ENCODE results near the gene CYFIP1.

The CYFIP1 gene

DNA sequence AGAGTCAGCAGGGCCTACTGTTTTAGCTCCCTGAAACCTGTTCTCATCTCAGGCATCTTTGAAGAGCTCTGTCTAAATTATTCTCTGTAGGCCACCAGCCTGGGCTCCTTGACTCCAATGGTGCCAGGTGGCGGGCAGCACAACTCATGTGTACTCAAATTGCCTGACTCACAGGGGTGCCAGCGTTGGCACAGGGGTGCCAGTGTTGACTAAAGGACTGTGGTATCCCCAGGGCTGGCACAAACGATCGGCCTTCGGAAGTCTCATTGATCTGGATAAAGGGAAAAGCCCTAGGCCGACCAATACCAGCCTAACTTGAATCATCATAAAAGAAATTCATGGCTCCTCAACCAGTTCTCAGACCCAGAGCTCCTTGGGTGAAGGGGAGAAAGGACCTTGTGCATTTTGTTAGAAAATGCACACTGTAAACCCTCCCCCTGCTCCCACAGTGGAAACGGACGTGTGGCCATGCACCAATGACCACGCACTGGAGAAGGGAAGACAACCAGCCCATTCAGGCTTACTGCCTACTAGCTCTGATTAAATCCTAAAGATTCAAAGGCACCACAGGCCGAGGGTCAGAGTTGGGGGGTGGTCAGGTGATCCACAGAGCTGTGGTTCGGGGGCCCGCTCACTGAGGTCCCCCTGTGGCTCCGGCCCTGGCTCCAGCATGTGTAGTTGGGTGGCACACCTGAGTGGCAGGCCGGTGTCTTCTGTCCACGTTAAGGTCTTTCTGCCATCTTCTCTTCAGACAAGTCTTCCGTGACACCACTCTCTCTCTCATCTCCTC is 72.8 kb downstream of the CYFIP1 start:
- no peak overlapping the region for H3K4me3 ChIP-seq (ENCODE audit: low read depth, low read length)
- TF ChIP-seq MYC (IDR thresholded peaks at IDR 0.05; ENCODE audit: low read depth, low read length), result no peak
- TF ChIP-seq, protein P1, sequence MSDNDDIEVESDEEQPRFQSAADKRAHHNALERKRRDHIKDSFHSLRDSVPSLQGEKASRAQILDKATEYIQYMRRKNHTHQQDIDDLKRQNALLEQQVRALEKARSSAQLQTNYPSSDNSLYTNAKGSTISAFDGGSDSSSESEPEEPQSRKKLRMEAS (IDR thresholded peaks at IDR 0.05; ENCODE audit: low read depth, low read length), result no peak
- TF ChIP-seq, protein P2, sequence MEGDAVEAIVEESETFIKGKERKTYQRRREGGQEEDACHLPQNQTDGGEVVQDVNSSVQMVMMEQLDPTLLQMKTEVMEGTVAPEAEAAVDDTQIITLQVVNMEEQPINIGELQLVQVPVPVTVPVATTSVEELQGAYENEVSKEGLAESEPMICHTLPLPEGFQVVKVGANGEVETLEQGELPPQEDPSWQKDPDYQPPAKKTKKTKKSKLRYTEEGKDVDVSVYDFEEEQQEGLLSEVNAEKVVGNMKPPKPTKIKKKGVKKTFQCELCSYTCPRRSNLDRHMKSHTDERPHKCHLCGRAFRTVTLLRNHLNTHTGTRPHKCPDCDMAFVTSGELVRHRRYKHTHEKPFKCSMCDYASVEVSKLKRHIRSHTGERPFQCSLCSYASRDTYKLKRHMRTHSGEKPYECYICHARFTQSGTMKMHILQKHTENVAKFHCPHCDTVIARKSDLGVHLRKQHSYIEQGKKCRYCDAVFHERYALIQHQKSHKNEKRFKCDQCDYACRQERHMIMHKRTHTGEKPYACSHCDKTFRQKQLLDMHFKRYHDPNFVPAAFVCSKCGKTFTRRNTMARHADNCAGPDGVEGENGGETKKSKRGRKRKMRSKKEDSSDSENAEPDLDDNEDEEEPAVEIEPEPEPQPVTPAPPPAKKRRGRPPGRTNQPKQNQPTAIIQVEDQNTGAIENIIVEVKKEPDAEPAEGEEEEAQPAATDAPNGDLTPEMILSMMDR (IDR thresholded peaks at IDR 0.05; ENCODE audit: low read depth, low read length), result no peak
- no peak for TF ChIP-seq POLR2A (IDR thresholded peaks at IDR 0.05; ENCODE audit: extremely low read depth, insufficient read length)
- no peak for DNase-seq (ENCODE audit: low read depth)

DNA sequence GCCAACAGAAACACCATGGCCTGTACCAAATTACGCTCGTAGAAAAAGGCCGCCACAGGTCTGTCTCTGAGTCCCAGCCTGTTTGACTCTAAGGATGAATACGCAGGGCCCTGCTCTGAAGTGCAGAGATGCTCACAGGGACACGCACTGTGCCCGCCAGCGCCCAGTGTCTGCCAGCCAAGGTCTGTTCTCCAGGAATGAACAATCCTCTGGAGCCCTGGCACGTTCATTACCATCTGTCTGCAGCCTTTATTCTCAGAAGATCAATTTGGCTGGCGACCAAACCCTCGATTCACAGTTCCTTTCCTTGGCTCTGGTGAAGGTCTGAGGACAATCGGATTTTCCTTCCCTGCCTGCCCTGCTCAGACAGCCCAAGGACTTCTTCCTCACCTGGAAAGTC is 75.4 kb downstream of the CYFIP1 start:
- DNase-seq (ENCODE audit: low read depth), result no peak
- H3K4me3 ChIP-seq (ENCODE audit: low read depth, low read length), result no peak overlapping the region
- no peak for TF ChIP-seq POLR2A (IDR thresholded peaks at IDR 0.05; ENCODE audit: extremely low read depth, insufficient read length)
- TF ChIP-seq, protein P1 (IDR thresholded peaks at IDR 0.05; ENCODE audit: low read depth, low read length), result no peak
- TF ChIP-seq, protein P2 (IDR thresholded peaks at IDR 0.05; ENCODE audit: low read depth, low read length), result no peak

DNA sequence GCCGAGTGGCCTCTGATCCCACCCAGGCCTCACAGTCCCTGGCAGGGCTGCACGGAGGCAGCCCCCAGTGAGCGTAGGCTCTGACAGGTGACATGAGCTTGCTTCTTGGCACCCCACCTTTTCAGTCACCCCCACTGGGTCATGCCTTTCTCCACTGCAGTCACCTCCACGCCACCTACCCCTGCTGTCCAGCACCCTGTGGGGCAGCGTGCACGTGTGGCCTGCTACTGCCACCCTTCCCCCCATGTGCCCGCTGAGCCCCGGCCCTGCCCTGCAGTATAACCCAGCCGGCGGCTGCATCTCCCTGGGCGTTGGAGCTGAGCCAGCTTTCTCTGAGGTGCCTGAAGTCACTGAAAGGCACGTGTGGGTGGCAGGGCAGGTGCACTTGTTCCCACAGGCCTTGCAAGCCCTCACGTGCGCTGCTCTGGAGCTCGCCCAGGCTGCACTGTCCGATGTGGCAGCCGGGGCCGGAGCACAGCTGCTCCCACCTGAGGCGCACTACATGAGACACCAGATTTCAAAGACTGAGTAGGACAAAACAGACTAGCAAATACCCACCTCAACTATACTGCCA is 76.1 kb downstream of the CYFIP1 start:
- DNase-seq (ENCODE audit: low read depth), result no peak
- H3K4me3 ChIP-seq (ENCODE audit: low read depth, low read length), result no peak overlapping the region
- TF ChIP-seq, protein P2 (IDR thresholded peaks at IDR 0.05; ENCODE audit: low read depth, low read length), result no peak
- TF ChIP-seq, protein P1 (IDR thresholded peaks at IDR 0.05; ENCODE audit: low read depth, low read length), result no peak
- TF ChIP-seq MYC (IDR thresholded peaks at IDR 0.05; ENCODE audit: low read depth, low read length), result no peak
- no peak for TF ChIP-seq POLR2A (IDR thresholded peaks at IDR 0.05; ENCODE audit: extremely low read depth, insufficient read length)

DNA sequence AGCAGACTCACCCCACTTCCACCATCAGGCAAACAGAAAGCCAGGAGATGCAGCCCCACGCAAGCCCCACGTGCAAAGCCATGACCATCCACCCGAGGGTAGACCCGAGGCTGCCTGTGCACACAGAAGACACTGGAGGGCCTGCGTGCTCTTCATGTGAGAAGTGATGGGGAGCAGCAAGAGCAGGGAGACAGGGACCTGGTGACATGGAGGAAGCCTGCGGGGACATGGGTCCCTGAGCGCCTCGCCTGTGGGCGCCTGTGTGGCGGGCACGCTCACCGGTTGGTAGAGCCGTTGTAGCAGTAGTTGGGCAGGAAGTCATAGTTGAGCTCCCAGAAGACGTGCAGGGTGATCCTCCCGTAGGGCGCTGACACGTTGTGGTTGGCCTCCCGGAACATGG is 76.7 kb downstream of the CYFIP1 start:
- TF ChIP-seq, protein P1 (IDR thresholded peaks at IDR 0.05; ENCODE audit: low read depth, low read length), result no peak
- TF ChIP-seq, protein P2 (IDR thresholded peaks at IDR 0.05; ENCODE audit: low read depth, low read length), result no peak
- no peak for TF ChIP-seq POLR2A (IDR thresholded peaks at IDR 0.05; ENCODE audit: extremely low read depth, insufficient read length)
- TF ChIP-seq MYC (IDR thresholded peaks at IDR 0.05; ENCODE audit: low read depth, low read length), result no peak

DNA sequence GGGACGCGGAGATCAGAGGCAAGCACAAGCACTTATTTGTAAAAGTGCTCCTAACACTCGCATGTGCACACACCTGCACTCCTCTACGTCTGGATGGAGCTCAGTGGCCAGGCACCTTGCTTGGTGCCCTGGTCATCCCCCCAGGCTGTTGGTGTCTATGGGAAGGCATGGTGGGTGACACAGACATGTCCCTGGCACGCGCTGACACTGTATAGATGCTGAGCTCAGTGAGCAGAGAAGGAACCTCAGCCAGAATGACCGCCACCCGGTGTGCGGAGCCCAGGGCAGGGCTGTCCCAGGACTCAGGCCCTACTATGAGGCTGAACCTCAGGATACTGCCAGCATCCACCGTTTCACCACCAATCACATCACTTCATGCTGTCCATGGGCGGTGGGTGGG is 77.2 kb downstream of the CYFIP1 start:
- TF ChIP-seq MYC (IDR thresholded peaks at IDR 0.05; ENCODE audit: low read depth, low read length), result no peak
- TF ChIP-seq, protein P2 (IDR thresholded peaks at IDR 0.05; ENCODE audit: low read depth, low read length), result no peak
- TF ChIP-seq, protein P1 (IDR thresholded peaks at IDR 0.05; ENCODE audit: low read depth, low read length), result no peak
- no peak for TF ChIP-seq POLR2A (IDR thresholded peaks at IDR 0.05; ENCODE audit: extremely low read depth, insufficient read length)
- H3K4me3 ChIP-seq (ENCODE audit: low read depth, low read length), result no peak overlapping the region
- no peak for DNase-seq (ENCODE audit: low read depth)

More for the DNA sequence above, 76.7 kb downstream of the CYFIP1 start:
- H3K4me3 ChIP-seq (ENCODE audit: low read depth, low read length), result no peak overlapping the region
- DNase-seq (ENCODE audit: low read depth), result no peak

All from NB4 (cell line).